Psoas muscle (tissue), 8 donors: ENCODE data around the gene C15orf40. TPM values are rescaled to one million over a fixed set of nuclear protein-coding genes. Genes with fewer than 3 reads are reported as not detected.

Experiments used
- ATAC-seq, 4 donors: fragments of 200-7000 bp; cut with Tn5 transposase; one replicate each; pipeline ENCODE4 v1.9.1; 2020; ENCODE audit warnings: moderate library complexity in 3 of 4, mild to moderate bottlenecking in 2 of 4
- DNase-seq, 2 donors: peaks; one replicate each; pipeline ENCODE4 v3.0.0-alpha.2; 2020
- H3K27ac ChIP-seq: fragments of 200-600 bp; one replicate; pipeline ENCODE4 v1.8.0; 2022
- H3K27me3 ChIP-seq, 3 donors: fragments of 200-600 bp in 1 of 3; one replicate each; pipeline versions ENCODE4 v1.6.1 to v1.8.0; 2013 to 2022; ENCODE audit warnings: low read length in 2 of 3, mild to moderate bottlenecking in 2 of 3, moderate library complexity in 1 of 3; ENCODE audit not compliant: insufficient read depth in 3 of 3
- H3K36me3 ChIP-seq, 2 donors: fragments of 200-600 bp in 1 of 2; one replicate each; pipeline versions ENCODE4 v1.6.1 to v1.8.0; 2013 to 2022; ENCODE audit warnings: low read depth in 1 of 2, mild to moderate bottlenecking in 1 of 2, moderate library complexity in 1 of 2; ENCODE audit not compliant: insufficient read depth in 1 of 2
- H3K4me1 ChIP-seq: fragments of 200-600 bp; one replicate; pipeline ENCODE4 v1.8.0; 2022
- H3K4me3 ChIP-seq: fragments of 200-600 bp; one replicate; pipeline ENCODE4 v1.8.0; 2022; ENCODE audit warnings: mild to moderate bottlenecking
- H3K9me3 ChIP-seq: fragments of 200-600 bp; one replicate; pipeline ENCODE4 v1.8.0; 2022
- CTCF ChIP-seq: fragments of 200-600 bp; IDR thresholded peaks from one replicate; pipeline ENCODE4 v1.8.0; 2022; ENCODE audit warnings: antibody characterized with exemption
- WGBS, 3 donors: extraction: QIAGEN DNeasy Blood & Tissue Kit; methylation state at CpG; one replicate each; pipeline versions ENCODE4 v1.1.6 to v1.1.7; 2013; 5-methylcytosine and 5-hydroxymethylcytosine counted together
- intact Hi-C, 2 donors: fragments of 100-400 bp; cut with DNase I; formaldehyde crosslinking; loops; one replicate each; pipeline versions ENCODE4 v1.11.0 to v1.14.2; 2022
- polyA plus RNA-seq, 3 donors: library from polyadenylated mRNA; stranded (reverse); fragments of 200-250 nt; gene quantifications; one replicate each; pipeline ENCODE4 v1.2.3, GENCODE V29; 2013
- total RNA-seq, 4 donors: library from RNA; stranded (reverse); fragmentation: NEBNext Ultra II Directional in 2 of 4; extraction: Animal tissue kit (Norgen Biotek cat#: 25700) in 2 of 4; gene quantifications; one replicate each; pipeline versions ENCODE4 v1.2.1 to v1.2.4, GENCODE V29; 2021 to 2023
- donor health status: healthy with polysubstance abuse.
- donor health status: DM: no; HTN: no; CAD: no; lungs with moderate emphysema.
- donor health status: Bipolar disorder and iron deficiency.
- donor health status: healthy.
- donor health status: DM: yes; HTN: yes; CAD: no.
- donor health status: DM: no; HTN: no; CAD: no.
- donor health status: DM: no; HTN: no; CAD: no.
- donor health status: DM: yes; HTN: yes; CAD: no.

Gene C15orf40
- total and polyA plus RNA-seq, 7 donors: 6.3 to 16.2 (median 11.3) TPM

- 88 to 99% (median 90%) methylated on average over 5 of the region's 5 CpGs for WGBS, 3 donors
- Histone ChIP-seq H3K4me1 (peaks cover 4% of the 10 kb centered on the region), H3K27me3 (no peaks in the 10 kb centered on the region), H3K4me3 (no peak overlapping the region), H3K36me3 (peaks cover 0 to 4% of the 10 kb centered on the region in 2 donors), H3K27ac (no peak overlapping the region), H3K9me3 (no peaks in the 10 kb centered on the region)
- no peak for TF ChIP-seq CTCF
- intact Hi-C loops: no loop called here
- DNase-seq (no peak), ATAC-seq (no peak)
Observed at GRCh38 chr15:82978438-82978837, 33.0 kb downstream of the C15orf40 start.

GRCh38 chr15:82977076-82977475 lies 34.4 kb downstream of the C15orf40 start:
- Histone ChIP-seq H3K36me3 (peaks cover 0 to 4% of the 10 kb centered on the region in 2 donors), H3K4me3 (no peak overlapping the region), H3K9me3 (no peaks in the 10 kb centered on the region), H3K27me3 (no peaks in the 10 kb centered on the region), H3K27ac (no peak overlapping the region), H3K4me1 (peaks cover 8% of the 10 kb centered on the region)
- no peak for DNase-seq
- no peak for TF ChIP-seq CTCF
- intact Hi-C loops: no loop called here
- 87 to 100% (median 94%) methylated on average over 1 of the region's 1 CpG for WGBS, 3 donors
- no peak for ATAC-seq

- Histone ChIP-seq H3K27me3 (no peaks in the 10 kb centered on the region), H3K27ac (no peak overlapping the region), H3K36me3 (no peaks in the 10 kb centered on the region), H3K4me1 (peaks cover 34% of the 10 kb centered on the region), H3K9me3 (no peaks in the 10 kb centered on the region), H3K4me3 (no peak overlapping the region)
- no peak for ATAC-seq
- intact Hi-C loops: loop anchor here in 1 of 2 donors (5.0 kb wide), 1 partner anchor 96 kb away; no protein-coding TSS in a partner anchor
- no peak for TF ChIP-seq CTCF
- no peak for DNase-seq
- WGBS, 3 donors: 95 to 97% (median 96%) methylated on average over 1 of the region's 1 CpG
Observed at GRCh38 chr15:82972990-82973389, 38.4 kb downstream of the C15orf40 start.

GRCh38 chr15:82971218-82971984 lies 40.0 kb downstream of the C15orf40 start:
- H3K36me3 ChIP-seq: no peaks in the 10 kb centered on the region
- ATAC-seq (no peak), DNase-seq (no peak)
- no peak for TF ChIP-seq CTCF
- no peaks in the 10 kb centered on the region for H3K27me3 ChIP-seq
- no peak overlapping the region for H3K4me3 ChIP-seq
- peaks cover 34% of the 10 kb centered on the region for H3K4me1 ChIP-seq
- intact Hi-C loops: loop anchor here in 1 of 2 donors (5.0 kb wide), 1 partner anchor 94 kb away; no protein-coding TSS in a partner anchor
- WGBS, 3 donors: 81 to 84% (median 83%) methylated on average over 2 of the region's 2 CpGs
- no peaks in the 10 kb centered on the region for H3K9me3 ChIP-seq
- H3K27ac ChIP-seq: peak overlapping the region; percentile 76
